ENCODE measurements around the gene LILRA5. TPM values are rescaled to one million over a fixed set of nuclear protein-coding genes. Genes with fewer than 3 reads are reported as not detected.

Gene LILRA5
- total and polyA plus RNA-seq, 2 of the 8 experiments (the other 6 are each of a cell fraction or from before 2014, with no cell fraction given), result not detected

- Histone ChIP-seq H3K27me3 (replicated peaks in 1 of 4; ENCODE audit: control insufficient read depth in 3 of 4, extremely low read depth in 1 of 4, insufficient read depth in 3 of 4, low read length in 3 of 4) (no peaks in the 10 kb centered on the region), H3K79me1 (ENCODE audit: low read depth, low read length) (no peaks in the 10 kb centered on the region), H3K14ac (ENCODE audit: insufficient read length) (no peak overlapping the region), H2BK120ac (replicated peaks; ENCODE audit: low read depth, low read length) (no peak overlapping the region), H3K23me2 (ENCODE audit: low read depth, low read length) (no peaks in the 10 kb centered on the region), H4K5ac (ENCODE audit: insufficient read length, low read depth, low read length) (no peak overlapping the region), H4K91ac (replicated peaks; ENCODE audit: insufficient read length, low read length) (no peak overlapping the region), H2BK15ac (ENCODE audit: low read length) (no peak overlapping the region), H3K36me3 (ENCODE audit: control insufficient read depth in 2 of 4, insufficient read depth in 4 of 4, low read length in 3 of 4) (no peaks in the 10 kb centered on the region), H4K20me1 (replicated peaks in 1 of 2; ENCODE audit: control insufficient read depth in 1 of 2, insufficient read depth in 2 of 2, low read length in 2 of 2) (no peaks in the 10 kb centered on the region), H2BK5ac (ENCODE audit: low read depth, low read length) (no peak overlapping the region), H2BK12ac (ENCODE audit: low read depth, low read length) (no peak overlapping the region), H4K8ac (ENCODE audit: extremely low read depth, insufficient read depth, low read length) (no peak overlapping the region), H3K23ac (ENCODE audit: insufficient read length) (no peak overlapping the region), H3K9ac (replicated peaks in 1 of 4; ENCODE audit: extremely low read depth in 1 of 4, low read depth in 3 of 4, low read length in 3 of 4) (no peak overlapping the region), H2AK5ac (ENCODE audit: low read depth, low read length) (no peak overlapping the region), H3K4ac (replicated peaks; ENCODE audit: insufficient read length, low read depth, low read length) (no peak overlapping the region), H3K56ac (replicated peaks; ENCODE audit: insufficient read length, low read depth, low read length) (no peak overlapping the region), H3K4me1 (replicated peaks in 1 of 4; ENCODE audit: control insufficient read depth in 3 of 4, insufficient read depth in 4 of 4, low read length in 3 of 4) (no peaks in the 10 kb centered on the region; a peak in 1 of 7 replicates), H3K27ac (ENCODE audit: low read depth, low read length) (no peak overlapping the region), H2AFZ (ENCODE audit: low read length) (no peak overlapping the region), H3K4me3 (ENCODE audit: extremely low read depth in 1 of 4, insufficient read depth in 2 of 4, low read depth in 3 of 4, low read length in 4 of 4) (no peak overlapping the region), H2BK20ac (ENCODE audit: low read length) (no peak overlapping the region), H3K79me2 (ENCODE audit: control insufficient read depth in 1 of 2, insufficient read depth in 2 of 2, low read length in 2 of 2) (no peaks in the 10 kb centered on the region), H3K4me2 (ENCODE audit: insufficient read depth in 1 of 2, low read depth in 2 of 2, low read length in 2 of 2) (no peak overlapping the region), H3K18ac (ENCODE audit: extremely low read depth, low read length) (no peak overlapping the region), H3K9me3 (ENCODE audit: insufficient read depth in 2 of 2, low read depth in 1 of 2, low read length in 1 of 2) (no peaks in the 10 kb centered on the region)
- ChIA-PET CTCF (ENCODE audit: partially characterized antibody) (interaction anchor here (1.4 to 2.4 kb wide), 3 partner anchors 14 to 53 kb away, joined by 5 to 7 read pairs (median 5); no protein-coding TSS in a partner anchor), POLR2A (ENCODE audit: partially characterized antibody) (no interaction called here)
- DNase-seq (ENCODE audit: low read depth in 1 of 2, low spot score in 2 of 2) (no peak), FAIRE-seq (no peak)
- 82% methylated on average over 6 of the region's 6 CpGs; no CpG with 5 or more reads in 1 of the 2 experiments for WGBS, 2 experiments (ENCODE audit: extremely low coverage in 1 of 2, insufficient coverage in 1 of 2, insufficient read length in 1 of 2, insufficient replicate concordance in 2 of 2, low coverage in 1 of 2, low lambda C conversion rate in 2 of 2, missing lambda C conversion rate in 1 of 2)
- TF ChIP-seq SIN3A (conservative IDR thresholded peaks at IDR 0.05 in 1 of 2, IDR thresholded peaks at IDR 0.05 in 1 of 2; ENCODE audit: low read depth in 1 of 2, low read length in 2 of 2), result no peak
- TF ChIP-seq, protein P1, sequence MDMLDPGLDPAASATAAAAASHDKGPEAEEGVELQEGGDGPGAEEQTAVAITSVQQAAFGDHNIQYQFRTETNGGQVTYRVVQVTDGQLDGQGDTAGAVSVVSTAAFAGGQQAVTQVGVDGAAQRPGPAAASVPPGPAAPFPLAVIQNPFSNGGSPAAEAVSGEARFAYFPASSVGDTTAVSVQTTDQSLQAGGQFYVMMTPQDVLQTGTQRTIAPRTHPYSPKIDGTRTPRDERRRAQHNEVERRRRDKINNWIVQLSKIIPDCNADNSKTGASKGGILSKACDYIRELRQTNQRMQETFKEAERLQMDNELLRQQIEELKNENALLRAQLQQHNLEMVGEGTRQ (IDR thresholded peaks at IDR 0.05; ENCODE audit: low read length), result no peak
- no peak for TF ChIP-seq POLR2AphosphoS5 (IDR thresholded peaks at IDR 0.05; ENCODE audit: low read depth, low read length)
Observed at GRCh38 chr19:54338521-54338920, 25.6 kb upstream of the LILRA5 start.

Data from H1 (cell line).